GM23338 (cell line): Measurements from ENCODE around the gene SARDH. TPM values are rescaled to one million over a fixed set of nuclear protein-coding genes. Genes with fewer than 3 reads are reported as not detected.

ENCODE experiments used
- ATAC-seq: fragments of 200-7000 bp; cut with Tn5 transposase; 3 replicates; pipeline ENCODE4 v1.9.1; 2020
- DNase-seq: peaks from one replicate; pipeline ENCODE4 v3.0.0-alpha.2; 2015; ENCODE audit warnings: low spot score
- H2AFZ ChIP-seq: fragments of 200-600 bp; sonication (generic); 2 replicates; pipeline ENCODE4 v1.8.0; 2016; ENCODE audit warnings: antibody characterized with exemption, mild to moderate bottlenecking, moderate library complexity
- H3F3A ChIP-seq: fragments of 200-600 bp; sonication (generic); replicated peaks from 2 replicates; pipeline ENCODE4 v1.8.0; 2017; ENCODE audit warnings: antibody characterized with exemption, mixed run types, low read depth
- H3K27ac ChIP-seq: fragments of 200-600 bp; sonication (generic); 2 replicates; pipeline ENCODE4 v1.6.1; 2016; ENCODE audit warnings: low read depth
- H3K27me3 ChIP-seq: fragments of 200-600 bp; sonication (generic); 2 replicates; pipeline ENCODE4 v1.8.0; 2016; ENCODE audit warnings: mild to moderate bottlenecking, mixed run types, moderate library complexity; ENCODE audit not compliant: insufficient read depth
- H3K36me3 ChIP-seq: fragments of 200-600 bp; sonication (generic); 2 replicates; pipeline ENCODE4 v1.8.0; 2016; ENCODE audit warnings: mild to moderate bottlenecking; ENCODE audit not compliant: insufficient read depth
- H3K4me1 ChIP-seq: fragments of 200-600 bp; sonication (generic); 2 replicates; pipeline ENCODE4 v1.8.0; 2016; ENCODE audit warnings: mild to moderate bottlenecking, moderate library complexity; ENCODE audit not compliant: insufficient read depth
- H3K4me2 ChIP-seq: fragments of 200-600 bp; sonication (generic); 2 replicates; pipeline ENCODE4 v1.7.1; 2017; ENCODE audit warnings: mixed run types
- H3K4me3 ChIP-seq: fragments of 200-600 bp; sonication (generic); 2 replicates; pipeline ENCODE4 v1.6.1; 2016; ENCODE audit warnings: mixed run types
- H3K79me2 ChIP-seq: fragments of 200-600 bp; sonication (generic); replicated peaks from 2 replicates; pipeline ENCODE4 v1.8.0; 2017; ENCODE audit warnings: mild to moderate bottlenecking; ENCODE audit not compliant: insufficient read depth
- H3K9me2 ChIP-seq: fragments of 200-600 bp; sonication (generic); 2 replicates; pipeline ENCODE4 v1.8.0; 2017; ENCODE audit not compliant: insufficient read depth
- H4K20me1 ChIP-seq: fragments of 200-600 bp; sonication (generic); replicated peaks from 2 replicates; pipeline ENCODE4 v1.8.0; 2017; ENCODE audit warnings: mild to moderate bottlenecking; ENCODE audit not compliant: insufficient read depth
- H3K27ac Mint-ChIP-seq: 2 replicates; pipeline ENCODE4 v1.8.0; 2020; ENCODE audit warnings: inconsistent platforms, mild to moderate bottlenecking, moderate library complexity, mixed read lengths
- H3K27me3 Mint-ChIP-seq: 3 replicates; pipeline ENCODE4 v1.8.0; 2022; ENCODE audit warnings: low read depth, mild to moderate bottlenecking, moderate library complexity, mixed read lengths, inconsistent platforms; ENCODE audit not compliant: insufficient read depth, poor library complexity
- H3K36me3 Mint-ChIP-seq: 3 replicates; pipeline ENCODE4 v1.8.0; 2021; ENCODE audit warnings: low read depth, mild to moderate bottlenecking, inconsistent platforms, moderate library complexity, mixed read lengths
- H3K4me1 Mint-ChIP-seq: 3 replicates; pipeline ENCODE4 v1.8.0; 2020; ENCODE audit warnings: mild to moderate bottlenecking, inconsistent platforms, mixed read lengths
- H3K4me3 Mint-ChIP-seq: 3 replicates; pipeline ENCODE4 v1.8.0; 2021; ENCODE audit warnings: moderate library complexity, mild to moderate bottlenecking, inconsistent platforms, mixed read lengths
- H3K9me3 Mint-ChIP-seq: 3 replicates; pipeline ENCODE4 v1.8.0; 2020; ENCODE audit warnings: moderate library complexity, mild to moderate bottlenecking, inconsistent platforms, mixed read lengths
- CREB1 ChIP-seq: fragments of 250-450 bp; sonication (Bioruptor Pico); IDR thresholded peaks from 2 replicates; pipeline ENCODE4 v1.5.0; 2020; ENCODE audit warnings: low read depth, mild to moderate bottlenecking, moderate library complexity
- CTCF ChIP-seq, 2 experiments: fragments of 200-600 bp in 1 of 2; sonication (generic) in 1 of 2; conservative IDR thresholded peaks; 2 replicates each; pipeline versions ENCODE4 v1.5.1 to v1.6.1; 2016 to 2017; ENCODE audit warnings: antibody characterized with exemption in 2 of 2, low read depth in 2 of 2, mild to moderate bottlenecking in 2 of 2, moderate library complexity in 1 of 2
- ETS1 ChIP-seq: IDR thresholded peaks from 2 replicates; pipeline ENCODE4 v1.6.1; 2016; ENCODE audit warnings: antibody characterized with exemption
- EZH2 ChIP-seq: fragments of 200-600 bp; sonication (generic); IDR thresholded peaks from one replicate; pipeline ENCODE4 v1.8.0; 2017; ENCODE audit warnings: antibody characterized with exemption, mild to moderate bottlenecking, low read depth; ENCODE audit not compliant: unreplicated experiment
- EZH2phosphoT487 ChIP-seq: fragments of 200-600 bp; sonication (generic); IDR thresholded peaks from one replicate; pipeline ENCODE4 v1.8.1; 2018; ENCODE audit warnings: antibody characterized with exemption; ENCODE audit not compliant: unreplicated experiment
- JUNB ChIP-seq: IDR thresholded peaks from one replicate; pipeline ENCODE4 v1.6.1; 2016; ENCODE audit warnings: antibody characterized with exemption; ENCODE audit not compliant: unreplicated experiment
- NANOG ChIP-seq: IDR thresholded peaks from 2 replicates; pipeline ENCODE4 v1.6.1; 2016; ENCODE audit warnings: antibody characterized with exemption, borderline replicate concordance
- POLR2AphosphoS5 ChIP-seq: IDR thresholded peaks from 2 replicates; pipeline ENCODE4 v1.6.1; 2016; ENCODE audit warnings: antibody characterized with exemption, low read depth
- REST ChIP-seq: IDR thresholded peaks from one replicate; pipeline ENCODE4 v1.6.1; 2018; ENCODE audit warnings: antibody characterized with exemption; ENCODE audit not compliant: unreplicated experiment
- STAT1 ChIP-seq: IDR thresholded peaks from one replicate; pipeline ENCODE4 v1.6.1; 2016; ENCODE audit warnings: antibody characterized with exemption; ENCODE audit not compliant: unreplicated experiment
- ZNF114 ChIP-seq: fragments of 250-450 bp; sonication (Bioruptor Pico); IDR thresholded peaks from 2 replicates; pipeline ENCODE4 v1.5.0; 2020; ENCODE audit warnings: mild to moderate bottlenecking, moderate library complexity
- ZNF331 ChIP-seq: fragments of 250-450 bp; sonication (Bioruptor Pico); IDR thresholded peaks from 2 replicates; pipeline ENCODE4 v1.5.0; 2020; ENCODE audit warnings: low read depth, mild to moderate bottlenecking, moderate library complexity
- ZNF462 ChIP-seq: fragments of 250-450 bp; sonication (Bioruptor Pico); IDR thresholded peaks from 2 replicates; pipeline ENCODE4 v1.5.0; 2020; ENCODE audit warnings: mild to moderate bottlenecking, moderate library complexity
- polyA plus RNA-seq: library from polyadenylated mRNA; unstranded; fragments of >200 nt; fragmentation: Nextera tagmentation; extraction: Ambion mirVana; gene quantifications from 2 replicates; pipeline ENCODE4 v1.2.1, GENCODE V29; 2016
- total RNA-seq: library from RNA; depleted of rRNA; stranded (reverse); fragments of >200 nt; shearing (Covaris generic); gene quantifications from 2 replicates; pipeline ENCODE4 v1.2.3, GENCODE V29; 2014

SARDH gene
- total and polyA plus RNA-seq, 2 experiments from 2014 or later: 2.8 to 10.4 TPM

GRCh38 chr9:133693703-133694529, 44.2 kb downstream of the SARDH start:
- Mint-ChIP-seq H3K27ac (no peak overlapping the region), H3K27me3 (peaks cover 10% of the 10 kb centered on the region), H3K36me3 (no peaks in the 10 kb centered on the region; the same call in 2 of the 3 replicates), H3K4me1 (peaks cover 13% of the 10 kb centered on the region), H3K9me3 (no peaks in the 10 kb centered on the region; the same call in 2 of the 3 replicates), H3K4me3 (no peak overlapping the region)
- no peak for ATAC-seq
- Histone ChIP-seq H3K4me1 (no peaks in the 10 kb centered on the region), H3K9me2 (no peaks in the 10 kb centered on the region), H3K27me3 (no peaks in the 10 kb centered on the region), H3K79me2 (no peaks in the 10 kb centered on the region), H3K4me3 (no peak overlapping the region), H3K27ac (no peak overlapping the region), H3F3A (no peaks in the 10 kb centered on the region), H3K36me3 (no peaks in the 10 kb centered on the region), H4K20me1 (no peaks in the 10 kb centered on the region), H2AFZ (no peak overlapping the region), H3K4me2 (no peak overlapping the region)
- no peak for DNase-seq
- TF ChIP-seq NANOG: no peak
- no peak for TF ChIP-seq REST
- TF ChIP-seq CREB1 (CRISPR knock-in tag): no peak
- TF ChIP-seq ZNF331: no peak
- no peak for TF ChIP-seq ZNF114
- no peak for TF ChIP-seq EZH2
- no peak for TF ChIP-seq ZNF462
- TF ChIP-seq POLR2AphosphoS5: no peak
- no peak for TF ChIP-seq CTCF (conservative IDR thresholded peaks at IDR 0.05; ENCODE audit: low read depth in 2 of 2)
- no peak for TF ChIP-seq STAT1
- no peak for TF ChIP-seq ETS1
- TF ChIP-seq EZH2phosphoT487: no peak
- TF ChIP-seq JUNB: no peak
